Measurements from ENCODE around the gene PMP22.

DNA sequence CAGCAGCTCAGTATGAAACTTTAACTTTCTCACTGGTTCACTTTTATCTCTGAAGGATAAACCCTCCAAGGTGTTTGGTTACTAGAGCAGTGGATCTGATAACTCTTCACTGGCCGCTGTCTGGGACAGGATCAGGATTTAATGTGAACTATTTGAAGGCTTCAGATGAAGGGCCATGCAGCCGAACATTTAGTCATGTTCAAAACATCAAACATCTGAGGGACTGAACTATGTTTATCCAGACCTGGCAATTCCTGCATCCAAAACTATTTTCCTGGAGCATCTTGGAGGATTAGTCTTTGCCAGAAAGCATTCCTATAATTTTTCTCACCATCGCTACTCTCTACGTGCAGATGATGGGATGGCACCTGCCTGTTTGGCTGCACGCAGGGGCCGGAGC lies 20.3 kb upstream of the PMP22 start:
- no peak for TF ChIP-seq HMG20B (CRISPR knock-in tag; conservative IDR thresholded peaks at IDR 0.05)
- TF ChIP-seq U2AF2 (IDR thresholded peaks at IDR 0.05; ENCODE audit: low read depth, low read length) = no peak
- TF ChIP-seq ERF (CRISPR knock-in tag; IDR thresholded peaks at IDR 0.05) = no peak
- TF ChIP-seq ELF4 (CRISPR knock-in tag; IDR thresholded peaks at IDR 0.05; ENCODE audit: borderline replicate concordance) = no peak
- no peak for TF ChIP-seq ZBTB7B (CRISPR knock-in tag; IDR thresholded peaks at IDR 0.05)

Data from HepG2 (cell line).